Subcutaneous abdominal adipose tissue (tissue), 5 donors: ENCODE data around the gene VSIR.

Experiments used
- H3K27ac ChIP-seq: one replicate; pipeline ENCODE4 v1.7.0; 2013; ENCODE audit warnings: low read depth, mild to moderate bottlenecking, inconsistent platforms, low read length, moderate library complexity
- H3K27me3 ChIP-seq, 5 donors: one replicate each; pipeline ENCODE4 v1.7.0; 2013; ENCODE audit warnings: low read length in 5 of 5, inconsistent platforms in 1 of 5; ENCODE audit not compliant: control insufficient read depth in 5 of 5, insufficient read depth in 4 of 5
- H3K36me3 ChIP-seq, 5 donors: one replicate each; pipeline ENCODE4 v1.7.0; 2013; ENCODE audit warnings: low read length in 5 of 5; ENCODE audit not compliant: control insufficient read depth in 5 of 5, insufficient read depth in 5 of 5
- H3K4me1 ChIP-seq, 5 donors: one replicate each; pipeline ENCODE4 v1.7.0; 2013; ENCODE audit warnings: low read length in 5 of 5, mild to moderate bottlenecking in 3 of 5, moderate library complexity in 1 of 5; ENCODE audit not compliant: control insufficient read depth in 5 of 5, insufficient read depth in 5 of 5
- H3K4me3 ChIP-seq, 5 donors: one replicate each; pipeline ENCODE4 v1.7.0; 2013; ENCODE audit warnings: low read length in 5 of 5, low read depth in 1 of 5
- H3K9ac ChIP-seq, 5 donors: one replicate each; pipeline ENCODE4 v1.7.0; 2013; ENCODE audit warnings: low read length in 5 of 5, mild to moderate bottlenecking in 4 of 5, moderate library complexity in 3 of 5
- H3K9me3 ChIP-seq, 5 donors: one replicate each; pipeline ENCODE4 v1.7.0; 2013; ENCODE audit warnings: low read length in 5 of 5; ENCODE audit not compliant: control insufficient read depth in 5 of 5
- donor health status: healthy.
- donor health status: healthy.
- donor health status: healthy.
- donor health status: healthy.
- donor health status: healthy.

Gene VSIR

GRCh38 chr10:71815515-71816130, 42.3 kb upstream of the VSIR start:
- H3K4me1 ChIP-seq, result peaks cover 0 to 38% (median 33%) of the 10 kb centered on the region in 5 donors
- H3K9ac ChIP-seq, result no peak overlapping the region
- H3K9me3 ChIP-seq, result no peaks in the 10 kb centered on the region
- H3K4me3 ChIP-seq, result no peak overlapping the region
- H3K27ac ChIP-seq, result no peak overlapping the region
- no peaks in the 10 kb centered on the region for H3K27me3 ChIP-seq
- peaks cover 2 to 73% (median 59%) of the 10 kb centered on the region in 5 donors for H3K36me3 ChIP-seq

DNA sequence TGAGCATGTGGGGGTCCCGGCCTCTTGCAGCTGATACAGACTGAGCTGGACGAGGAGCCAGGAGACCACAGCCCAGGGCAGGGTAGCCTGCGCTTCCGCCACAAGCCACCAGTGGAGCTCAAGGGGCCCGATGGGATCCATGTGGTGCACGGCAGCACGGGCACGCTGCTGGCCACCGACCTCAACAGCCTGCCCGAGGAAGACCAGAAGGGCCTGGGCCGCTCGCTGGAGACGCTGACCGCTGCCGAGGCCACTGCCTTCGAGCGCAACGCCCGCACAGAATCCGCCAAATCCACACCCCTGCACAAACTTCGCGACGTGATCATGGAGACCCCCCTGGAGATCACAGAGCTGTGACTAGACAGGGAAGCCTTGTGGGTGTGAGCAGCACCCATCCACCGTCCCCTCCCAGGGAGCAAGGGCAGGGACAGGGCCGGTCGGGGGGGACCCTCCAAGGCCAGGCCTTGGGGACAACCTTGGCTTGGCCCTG, 41.6 kb upstream of the VSIR start:
- Histone ChIP-seq H3K27ac (no peak overlapping the region), H3K36me3 (peaks cover 0 to 67% (median 55%) of the 10 kb centered on the region in 5 donors), H3K27me3 (no peaks in the 10 kb centered on the region), H3K9me3 (no peaks in the 10 kb centered on the region), H3K4me1 (peaks cover 0 to 38% (median 33%) of the 10 kb centered on the region in 5 donors), H3K4me3 (no peak overlapping the region), H3K9ac (no peak overlapping the region)

GRCh38 chr10:71812913-71813590, 39.7 kb upstream of the VSIR start:
- Histone ChIP-seq H3K4me3 (no peak overlapping the region), H3K36me3 (peaks cover 0 to 48% (median 36%) of the 10 kb centered on the region in 5 donors), H3K27me3 (no peaks in the 10 kb centered on the region), H3K9ac (no peak overlapping the region), H3K9me3 (no peaks in the 10 kb centered on the region), H3K4me1 (peaks cover 0 to 26% (median 20%) of the 10 kb centered on the region in 5 donors), H3K27ac (no peak overlapping the region)

DNA sequence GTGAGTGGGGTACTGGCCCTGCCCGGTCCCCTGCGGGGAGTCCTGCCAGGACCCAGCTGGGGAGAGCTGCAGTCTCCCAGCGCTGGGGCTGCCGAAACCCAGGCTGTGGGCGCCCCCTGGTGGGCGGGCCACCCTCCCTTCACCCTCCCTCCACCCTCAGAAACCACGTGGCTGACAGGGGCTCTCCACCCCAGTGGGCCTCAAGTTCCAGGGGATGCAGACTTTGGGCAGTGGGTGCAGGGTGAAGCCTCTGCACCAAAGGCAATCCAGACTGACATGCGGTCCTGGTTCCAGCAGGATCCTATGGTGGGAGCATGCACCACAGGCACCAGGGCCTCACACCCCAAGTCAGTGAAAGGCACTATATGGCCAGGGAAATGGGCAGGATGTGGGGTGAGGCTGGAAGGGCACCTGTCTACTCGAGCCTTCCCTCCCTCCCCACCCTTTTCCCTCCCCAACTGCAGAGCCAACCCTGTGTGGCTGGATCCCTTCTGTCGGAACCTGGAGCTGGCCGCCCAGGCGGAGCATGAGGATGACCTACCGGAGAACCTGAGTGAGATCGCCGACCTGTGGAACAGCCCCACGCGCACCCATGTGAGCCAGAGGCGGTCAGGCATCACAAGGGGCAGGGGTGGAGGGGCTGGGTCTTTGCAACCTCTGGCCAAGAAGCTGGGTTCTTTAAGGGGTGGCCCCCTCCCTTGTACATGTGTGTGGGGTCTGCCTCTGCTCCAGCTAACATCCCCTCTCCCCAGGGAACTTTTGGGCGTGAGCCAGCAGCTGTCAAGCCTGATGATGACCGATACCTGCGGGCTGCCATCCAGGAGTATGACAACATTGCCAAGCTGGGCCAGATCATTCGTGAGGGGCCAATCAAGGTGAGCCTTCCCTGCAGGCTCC, 38.9 kb upstream of the VSIR start:
- H3K9ac ChIP-seq, result no peak overlapping the region
- H3K9me3 ChIP-seq, result no peaks in the 10 kb centered on the region
- H3K4me3 ChIP-seq, result no peak overlapping the region
- peaks cover 0 to 40% (median 28%) of the 10 kb centered on the region in 5 donors for H3K36me3 ChIP-seq
- no peaks in the 10 kb centered on the region for H3K27me3 ChIP-seq
- H3K27ac ChIP-seq, result no peak overlapping the region
- H3K4me1 ChIP-seq, result peaks cover 0 to 18% (median 12%) of the 10 kb centered on the region in 5 donors

DNA sequence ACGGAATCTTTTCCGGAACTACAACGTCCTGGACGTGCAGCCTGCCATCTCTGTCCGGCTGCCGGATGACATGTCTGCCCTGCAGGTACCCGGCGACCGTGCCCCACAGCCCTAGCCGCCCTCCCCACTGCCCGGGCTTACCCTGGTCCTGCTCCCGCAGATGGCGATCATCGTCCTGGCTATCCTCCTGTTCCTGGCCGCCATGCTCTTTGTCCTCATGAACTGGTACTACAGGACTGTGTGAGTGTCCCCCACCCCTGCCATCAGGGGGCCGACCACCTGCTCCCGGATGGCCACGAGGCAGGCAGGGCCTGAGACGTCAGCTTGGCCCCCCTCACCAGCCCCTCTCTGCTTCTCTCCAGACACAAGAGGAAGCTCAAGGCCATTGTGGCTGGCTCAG, 38.0 kb upstream of the VSIR start:
- no peak overlapping the region for H3K4me3 ChIP-seq
- H3K9ac ChIP-seq, result no peak overlapping the region
- H3K9me3 ChIP-seq, result no peaks in the 10 kb centered on the region
- H3K27ac ChIP-seq, result no peak overlapping the region
- H3K4me1 ChIP-seq, result peaks cover 0 to 9% (median 4%) of the 10 kb centered on the region in 5 donors
- peaks cover 0 to 31% (median 19%) of the 10 kb centered on the region in 5 donors for H3K36me3 ChIP-seq
- H3K27me3 ChIP-seq, result no peaks in the 10 kb centered on the region

GRCh38 chr10:71810048-71810750, 36.9 kb upstream of the VSIR start:
- Histone ChIP-seq H3K27ac (no peak overlapping the region), H3K27me3 (peaks cover 0 to 4% (median 0%) of the 10 kb centered on the region in 5 donors), H3K36me3 (peaks cover 0 to 19% (median 8%) of the 10 kb centered on the region in 5 donors), H3K4me1 (peaks cover 0 to 17% (median 4%) of the 10 kb centered on the region in 5 donors), H3K9ac (no peak overlapping the region), H3K9me3 (no peaks in the 10 kb centered on the region), H3K4me3 (no peak overlapping the region)

DNA sequence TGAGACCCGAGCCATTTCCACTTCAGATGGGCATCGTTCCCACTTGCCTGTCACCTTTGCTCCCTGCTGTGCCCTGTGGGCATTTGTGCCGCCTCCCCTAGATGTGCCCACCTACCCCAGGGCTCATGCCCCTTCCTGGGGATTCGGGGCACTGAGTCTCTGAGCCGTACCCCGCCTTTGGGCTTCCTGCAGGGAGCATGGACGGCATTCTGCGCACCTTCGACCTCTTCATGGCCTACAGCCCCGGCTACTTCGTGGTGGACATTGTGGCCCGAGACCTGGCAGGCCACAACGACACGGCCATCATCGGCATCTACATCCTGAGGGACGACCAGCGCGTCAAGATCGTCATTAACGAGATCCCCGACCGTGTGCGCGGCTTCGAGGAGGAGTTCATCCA, 36.3 kb upstream of the VSIR start:
- Histone ChIP-seq H3K27ac (no peak overlapping the region), H3K9ac (no peak overlapping the region), H3K4me3 (no peak overlapping the region), H3K4me1 (peaks cover 0 to 21% (median 4%) of the 10 kb centered on the region in 5 donors), H3K27me3 (peaks cover 0 to 4% (median 0%) of the 10 kb centered on the region in 5 donors), H3K36me3 (peaks cover 0 to 13% (median 3%) of the 10 kb centered on the region in 5 donors), H3K9me3 (no peaks in the 10 kb centered on the region)

- Histone ChIP-seq H3K4me3 (no peak overlapping the region), H3K9me3 (no peaks in the 10 kb centered on the region), H3K9ac (no peak overlapping the region), H3K27me3 (peaks cover 0 to 4% (median 0%) of the 10 kb centered on the region in 5 donors), H3K36me3 (peaks cover 0 to 4% (median 3%) of the 10 kb centered on the region in 5 donors), H3K27ac (no peak overlapping the region), H3K4me1 (peaks cover 0 to 25% (median 4%) of the 10 kb centered on the region in 5 donors)
These were observed 34.5 kb upstream of the VSIR start for GRCh38 chr10:71807557-71808510.
